ENCODE results near the gene DNAJC5G. TPM values are rescaled to one million over a fixed set of nuclear protein-coding genes. Genes with fewer than 3 reads are reported as not detected.

Gene DNAJC5G
- polyA plus RNA-seq, 1 of the 3 experiments (the other 2 are of a cell fraction) = 0.18 TPM

- Histone ChIP-seq H3K9me2 (no peaks in the 10 kb centered on the region), H3K79me2 (ENCODE audit: insufficient read depth) (no peaks in the 10 kb centered on the region), H3K4me3 (ENCODE audit: low read depth in 2 of 2, low read length in 1 of 2) (no peak overlapping the region), H3K9me3 (no peaks in the 10 kb centered on the region), H3F3A (replicated peaks; ENCODE audit: insufficient read depth) (peaks cover 5% of the 10 kb centered on the region), H3K36me3 (replicated peaks in 1 of 2; ENCODE audit: control insufficient read depth in 1 of 2, insufficient read depth in 2 of 2, low read length in 1 of 2) (peaks cover 27 to 56% of the 10 kb centered on the region in 2 experiments), H3K4me1 (ENCODE audit: control insufficient read depth in 1 of 2, insufficient read depth in 2 of 2, low read depth in 1 of 2, low read length in 1 of 2) (no peaks in the 10 kb centered on the region; a peak in 1 of 4 replicates), H3K27me3 (ENCODE audit: insufficient read depth) (no peaks in the 10 kb centered on the region), H3K9ac (no peak overlapping the region), H4K20me1 (ENCODE audit: insufficient read depth) (no peaks in the 10 kb centered on the region; the same call in 1 of the 2 replicates), H3K27ac (ENCODE audit: low read depth in 2 of 2, low read length in 1 of 2) (no peak overlapping the region), H2AFZ (ENCODE audit: low read depth) (no peak overlapping the region), H3K4me2 (no peak overlapping the region)
- no peak for DNase-seq
- 96% methylated on average over 18 of the region's 19 CpGs for WGBS (ENCODE audit: low lambda C conversion rate)
- TF ChIP-seq FOXJ3 (CRISPR knock-in tag; IDR thresholded peaks at IDR 0.05) (no peak), ELF1 (IDR thresholded peaks at IDR 0.05) (no peak), REST (IDR thresholded peaks at IDR 0.05; ENCODE audit: low read depth, low read length) (no peak), ZBTB33 (IDR thresholded peaks at IDR 0.05; ENCODE audit: borderline replicate concordance, low read depth) (no peak), RFX5 (IDR thresholded peaks at IDR 0.05; ENCODE audit: low read length) (no peak), EP300 (IDR thresholded peaks at IDR 0.05; ENCODE audit: borderline replicate concordance in 1 of 2, low read depth in 1 of 2, low read length in 1 of 2) (no peak), CHD2 (IDR thresholded peaks at IDR 0.05; ENCODE audit: low read length, partially characterized antibody) (no peak), TCF12 (IDR thresholded peaks at IDR 0.05) (no peak), RAD21 (IDR thresholded peaks at IDR 0.05; ENCODE audit: low read length) (no peak), MAX (IDR thresholded peaks at IDR 0.05; ENCODE audit: low read depth) (no peak), RCOR1 (IDR thresholded peaks at IDR 0.05; ENCODE audit: low read length) (no peak), MEF2A (IDR thresholded peaks at IDR 0.05; ENCODE audit: borderline replicate concordance, low read depth) (no peak), TEAD4 (IDR thresholded peaks at IDR 0.05; ENCODE audit: borderline replicate concordance, insufficient read depth) (no peak), RXRA (IDR thresholded peaks at IDR 0.05; ENCODE audit: borderline replicate concordance, low read depth) (no peak), USF2 (IDR thresholded peaks at IDR 0.05; ENCODE audit: borderline replicate concordance, low read depth, low read length) (no peak), CTCF (IDR thresholded peaks at IDR 0.05) (no peak), EZH2phosphoT487 (IDR thresholded peaks at IDR 0.05; ENCODE audit: borderline replicate concordance, low read depth) (no peak), PBX3 (IDR thresholded peaks at IDR 0.05) (no peak)
- ChIA-PET CTCF (interaction anchor here (1.1 to 2.2 kb wide), 6 partner anchors 22 to 145 kb away, joined by 3 to 7 read pairs (median 4); no protein-coding TSS in a partner anchor), POLR2A (interaction anchor here (0.8 to 0.9 kb wide), 3 partner anchors 10 to 126 kb away, joined by 3 to 5 read pairs (median 3); partner anchors contain the start of genes ATRAID, EIF2B4 and SLC5A6)
These were observed 31.7 kb upstream of the DNAJC5G start for GRCh38 chr2:27243391-27244130.
